GOT3 (cell line): Measurements from ENCODE around the gene LGR4.
A peak's percentile ranks its signal among the peaks of the same experiment; 100 is the strongest.
"Not testable (repeated sequence)": the region's sequence is repeated elsewhere in the genome, so short reads cannot be mapped to it uniquely, and the experiment has no call there.

Experiments
- DNase-seq: peaks from one replicate; lab custom pipeline; 2025; ENCODE audit warnings: mixed read lengths; lab: John Stamatoyannopoulos, UW

Gene LGR4, protein sequence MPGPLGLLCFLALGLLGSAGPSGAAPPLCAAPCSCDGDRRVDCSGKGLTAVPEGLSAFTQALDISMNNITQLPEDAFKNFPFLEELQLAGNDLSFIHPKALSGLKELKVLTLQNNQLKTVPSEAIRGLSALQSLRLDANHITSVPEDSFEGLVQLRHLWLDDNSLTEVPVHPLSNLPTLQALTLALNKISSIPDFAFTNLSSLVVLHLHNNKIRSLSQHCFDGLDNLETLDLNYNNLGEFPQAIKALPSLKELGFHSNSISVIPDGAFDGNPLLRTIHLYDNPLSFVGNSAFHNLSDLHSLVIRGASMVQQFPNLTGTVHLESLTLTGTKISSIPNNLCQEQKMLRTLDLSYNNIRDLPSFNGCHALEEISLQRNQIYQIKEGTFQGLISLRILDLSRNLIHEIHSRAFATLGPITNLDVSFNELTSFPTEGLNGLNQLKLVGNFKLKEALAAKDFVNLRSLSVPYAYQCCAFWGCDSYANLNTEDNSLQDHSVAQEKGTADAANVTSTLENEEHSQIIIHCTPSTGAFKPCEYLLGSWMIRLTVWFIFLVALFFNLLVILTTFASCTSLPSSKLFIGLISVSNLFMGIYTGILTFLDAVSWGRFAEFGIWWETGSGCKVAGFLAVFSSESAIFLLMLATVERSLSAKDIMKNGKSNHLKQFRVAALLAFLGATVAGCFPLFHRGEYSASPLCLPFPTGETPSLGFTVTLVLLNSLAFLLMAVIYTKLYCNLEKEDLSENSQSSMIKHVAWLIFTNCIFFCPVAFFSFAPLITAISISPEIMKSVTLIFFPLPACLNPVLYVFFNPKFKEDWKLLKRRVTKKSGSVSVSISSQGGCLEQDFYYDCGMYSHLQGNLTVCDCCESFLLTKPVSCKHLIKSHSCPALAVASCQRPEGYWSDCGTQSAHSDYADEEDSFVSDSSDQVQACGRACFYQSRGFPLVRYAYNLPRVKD

DNA sequence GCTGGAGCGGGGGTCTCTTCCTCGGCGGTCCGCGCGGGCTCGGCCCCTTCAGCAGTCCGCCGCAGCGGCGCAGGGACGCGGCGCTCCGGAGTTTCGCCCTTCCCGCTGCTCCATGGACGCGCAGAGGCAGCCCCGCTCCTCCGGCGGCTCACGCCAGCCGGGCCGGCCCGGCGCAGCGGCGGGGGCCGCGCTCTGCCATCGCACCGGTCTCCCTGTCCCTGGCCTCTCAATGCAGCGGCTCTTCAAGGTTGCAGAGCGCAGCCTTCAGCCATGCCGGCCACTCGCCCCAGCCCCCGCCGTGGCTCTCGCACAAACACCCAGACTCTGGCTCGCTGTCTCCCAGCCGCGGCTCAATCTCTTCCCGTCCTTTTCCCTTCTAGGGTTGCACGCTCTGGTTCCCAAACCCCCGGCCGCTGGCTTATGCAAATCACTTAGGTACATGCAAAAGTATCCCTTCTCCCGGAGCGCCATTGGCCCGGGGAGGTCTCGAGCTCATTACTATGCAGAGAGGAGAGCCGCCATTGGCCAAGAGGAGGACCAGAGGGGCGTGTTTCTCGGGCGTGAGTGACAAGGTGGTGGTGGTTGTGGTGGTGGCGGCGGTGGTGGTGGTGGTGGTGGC lies at the start of gene LGR4:
LGR4 (minus strand) TSS at position 393 of the 619 bp plus-strand sequence. CDS start 488 bp downstream, outside the sequence.
- DNase-seq = peak; percentile 24

GRCh38 chr11:27520226-27520625 lies 47.6 kb upstream of the LGR4 start:
- DNase-seq = no peak

- DNase-seq = no peak
Observed at GRCh38 chr11:27518518-27518917, 45.9 kb upstream of the LGR4 start.

DNA sequence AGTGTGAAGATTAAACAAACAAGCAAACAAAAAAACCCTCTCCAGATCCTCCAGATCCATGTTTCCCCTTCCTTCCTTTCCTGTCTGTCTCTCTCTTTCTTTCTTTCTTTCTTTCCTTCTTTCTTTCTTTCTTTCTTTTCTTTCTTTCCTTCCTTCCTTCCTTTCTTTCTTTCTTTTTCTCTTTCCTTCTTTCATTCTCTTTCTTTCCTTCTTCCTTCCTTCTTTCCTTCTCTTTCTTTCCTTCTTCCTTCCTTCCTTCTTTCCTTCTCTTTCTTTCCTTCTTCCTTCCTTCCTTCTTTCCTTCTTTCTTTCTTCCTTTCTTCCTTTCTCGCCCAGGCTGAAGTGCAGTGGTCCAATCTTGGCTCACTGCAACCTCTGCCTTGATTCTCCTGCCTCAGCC lies 44.9 kb upstream of the LGR4 start:
- DNase-seq = not testable (repeated sequence)

DNA sequence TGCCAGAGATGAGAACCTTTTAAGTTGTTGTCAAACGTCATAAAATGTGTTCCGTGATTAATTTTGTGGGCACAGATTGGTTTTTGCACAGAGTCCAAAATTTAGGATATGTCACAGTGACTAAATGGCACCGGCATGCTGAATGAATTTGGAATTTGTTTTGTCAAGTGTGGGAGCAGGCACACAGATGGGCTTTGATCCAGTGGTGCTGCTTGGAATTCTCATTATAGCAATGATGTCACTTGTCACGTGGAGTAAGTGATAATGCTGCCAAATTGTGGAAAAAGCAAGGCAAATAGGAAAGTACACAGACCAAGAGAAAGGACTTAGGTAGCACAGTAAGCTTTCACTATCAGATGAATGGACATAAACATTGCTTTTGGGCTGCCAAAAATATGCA lies 42.0 kb upstream of the LGR4 start:
- DNase-seq = no peak

GRCh38 chr11:27514076-27514475 lies 41.5 kb upstream of the LGR4 start:
- no peak for DNase-seq

- no peak for DNase-seq
Observed at GRCh38 chr11:27513389-27513788, 40.8 kb upstream of the LGR4 start.

GRCh38 chr11:27512238-27512637 lies 39.6 kb upstream of the LGR4 start:
- DNase-seq = no peak

GRCh38 chr11:27509908-27510307 lies 37.3 kb upstream of the LGR4 start:
- no peak for DNase-seq

DNA sequence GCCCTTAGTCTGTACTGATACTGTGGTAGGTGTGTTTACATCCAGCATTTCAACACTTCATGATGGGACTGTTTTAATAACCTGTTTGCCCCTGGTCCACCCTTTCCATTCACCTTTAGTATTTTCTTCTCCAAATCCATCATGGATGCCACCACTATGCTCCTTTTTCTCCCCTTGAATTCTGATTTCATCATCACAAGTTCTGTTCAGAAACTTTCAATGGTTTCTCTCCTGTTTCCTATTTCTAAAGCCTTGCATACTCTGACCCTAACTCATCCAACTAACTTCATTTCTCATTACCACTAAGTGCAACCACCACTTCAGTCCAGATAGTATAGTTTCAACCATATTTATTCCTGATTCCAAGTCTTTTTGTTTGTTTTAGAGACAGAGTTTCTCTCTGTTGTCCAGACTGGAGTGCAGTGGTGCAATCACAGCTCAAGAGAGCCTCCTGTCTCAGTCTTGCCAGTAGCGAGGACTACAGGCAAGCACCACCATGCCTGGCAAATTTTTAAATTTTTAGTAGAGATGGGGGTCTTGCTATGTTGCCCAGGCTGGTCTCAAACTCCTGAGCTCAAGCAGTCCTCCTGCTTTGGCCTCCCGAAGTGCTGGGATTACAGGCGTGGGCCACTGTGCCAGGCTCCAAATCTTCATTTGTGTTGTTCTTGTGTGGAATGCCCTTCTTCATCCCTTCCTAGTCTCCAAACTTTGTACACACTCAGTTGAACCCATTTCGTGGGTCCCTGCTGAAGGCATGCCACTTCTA lies 35.1 kb upstream of the LGR4 start:
- no peak for DNase-seq

DNA sequence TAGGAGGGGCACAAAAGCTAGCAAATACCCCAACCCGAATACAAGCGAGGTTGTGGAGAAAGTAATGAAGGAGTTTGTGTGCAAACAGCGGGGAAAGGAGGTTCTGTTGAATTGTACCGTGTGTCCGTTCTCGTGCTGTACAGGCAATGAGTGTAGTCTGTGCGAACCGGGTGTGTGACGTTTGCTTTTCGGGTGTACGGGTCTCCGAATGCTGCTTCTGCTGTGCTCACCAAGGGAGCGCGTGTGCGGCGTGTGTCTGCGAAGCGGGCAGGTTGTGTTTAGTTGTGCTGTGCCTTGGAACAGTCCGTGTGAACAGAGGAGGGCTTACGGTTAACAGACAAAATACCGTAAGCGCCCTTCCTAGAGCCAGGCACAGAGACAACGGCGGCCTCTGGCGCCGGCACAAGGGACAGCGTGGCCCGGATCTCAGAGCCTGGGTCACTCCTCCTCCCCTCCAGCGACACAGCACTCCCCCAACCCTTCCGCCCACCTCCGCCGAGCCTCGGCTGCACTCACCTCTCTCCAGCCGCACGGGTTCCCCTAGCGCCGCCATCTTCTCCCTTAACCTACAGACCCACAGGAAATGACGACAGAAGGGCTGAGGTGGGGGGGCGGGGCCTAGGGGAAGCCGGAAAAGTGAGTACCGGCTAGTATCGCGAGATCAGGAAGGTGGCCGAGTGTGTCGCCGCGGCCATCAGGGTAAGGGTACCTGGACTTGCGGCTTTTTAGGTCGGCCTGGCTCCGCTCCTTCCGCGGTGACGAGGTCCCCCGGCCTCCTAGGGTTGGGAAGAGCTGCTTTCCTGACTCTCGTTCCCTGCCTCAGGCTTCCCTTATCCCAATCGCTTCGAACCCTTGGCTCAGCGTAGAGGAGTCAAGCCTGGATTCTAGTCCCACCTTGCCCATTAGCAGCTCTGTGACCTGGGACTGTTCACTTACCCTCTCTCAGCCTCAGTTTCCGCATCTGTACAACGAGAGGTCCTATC lies 33.9 kb upstream of the LGR4 start, which contains the start of gene LIN7C:
LIN7C (minus strand) TSS at position 570 of the 983 bp plus-strand sequence; CDS start at position 553, 17 bp downstream.
- peak; percentile 79 for DNase-seq

- no peak for DNase-seq
Observed at GRCh38 chr11:27505781-27506180, 33.2 kb upstream of the LGR4 start.

DNA sequence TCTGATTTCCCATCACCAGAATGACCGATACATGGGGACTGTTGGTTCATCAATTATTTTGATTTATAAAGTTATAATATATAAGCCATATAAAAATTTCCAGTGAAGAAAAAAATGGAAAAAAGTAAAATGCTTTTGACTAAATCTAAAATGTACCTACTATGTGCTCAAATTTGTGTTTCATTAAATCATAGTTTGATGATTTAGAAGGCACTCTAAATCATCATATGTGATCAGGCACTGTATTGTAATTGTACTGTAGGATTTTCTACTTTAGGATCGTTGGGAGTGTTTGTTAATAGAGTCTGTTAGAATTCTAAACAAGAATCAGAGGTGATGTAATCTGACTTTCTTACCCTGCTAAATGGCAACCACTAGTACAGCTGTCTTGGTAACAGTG lies 31.6 kb upstream of the LGR4 start:
- no peak for DNase-seq

- no peak for DNase-seq
Observed at GRCh38 chr11:27501100-27501499, 28.5 kb upstream of the LGR4 start.

- DNase-seq = no peak
Observed at GRCh38 chr11:27497911-27498310, 25.3 kb upstream of the LGR4 start.

GRCh38 chr11:27497284-27497866 lies 24.8 kb upstream of the LGR4 start:
- DNase-seq = no peak

DNA sequence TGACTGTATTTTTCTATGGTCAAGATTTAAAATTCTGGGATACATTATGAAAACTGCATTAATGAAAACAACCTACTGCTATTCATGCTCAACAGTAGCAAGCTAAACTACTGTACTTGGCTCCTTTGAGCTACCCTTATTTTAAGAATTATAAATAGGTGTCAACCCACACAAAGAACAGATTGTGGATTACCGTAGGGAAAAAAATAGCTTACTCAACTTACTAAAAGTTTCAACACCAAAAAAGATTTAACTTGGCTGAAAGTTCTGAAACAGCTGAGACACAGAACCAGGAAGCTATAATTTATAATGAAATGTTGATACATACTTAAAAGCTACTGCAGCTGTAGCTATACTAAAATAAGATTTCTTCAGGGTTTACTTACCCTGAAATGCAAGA lies 23.9 kb upstream of the LGR4 start:
- no peak for DNase-seq

DNA sequence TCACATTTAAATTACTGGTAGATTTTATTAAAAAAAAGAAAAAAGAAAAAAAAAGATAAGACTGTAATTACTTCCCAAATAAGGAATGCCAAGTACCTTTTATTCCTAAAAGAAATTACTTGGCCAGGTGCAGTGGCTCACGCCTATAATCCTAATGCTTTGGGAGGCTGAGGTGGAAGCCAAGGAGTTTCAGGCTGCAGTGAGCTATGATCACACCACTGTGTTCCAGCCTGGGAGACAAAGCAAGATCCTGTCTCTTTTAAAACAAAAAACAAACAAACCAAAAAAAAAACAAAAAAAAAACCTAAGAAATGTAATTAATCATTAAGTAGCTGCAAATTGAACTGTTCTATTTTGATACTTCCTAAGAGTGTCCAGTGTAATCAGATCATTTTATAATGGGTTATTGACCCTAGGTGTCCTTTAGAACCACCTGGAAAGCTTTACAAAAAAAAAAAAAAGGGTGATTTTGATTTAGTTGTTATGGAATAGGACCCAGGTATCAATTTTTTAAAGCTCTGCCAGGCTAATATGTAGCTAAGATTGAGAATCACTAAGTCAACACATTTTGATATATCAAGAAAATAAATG lies 23.2 kb upstream of the LGR4 start:
- DNase-seq = no peak

DNA sequence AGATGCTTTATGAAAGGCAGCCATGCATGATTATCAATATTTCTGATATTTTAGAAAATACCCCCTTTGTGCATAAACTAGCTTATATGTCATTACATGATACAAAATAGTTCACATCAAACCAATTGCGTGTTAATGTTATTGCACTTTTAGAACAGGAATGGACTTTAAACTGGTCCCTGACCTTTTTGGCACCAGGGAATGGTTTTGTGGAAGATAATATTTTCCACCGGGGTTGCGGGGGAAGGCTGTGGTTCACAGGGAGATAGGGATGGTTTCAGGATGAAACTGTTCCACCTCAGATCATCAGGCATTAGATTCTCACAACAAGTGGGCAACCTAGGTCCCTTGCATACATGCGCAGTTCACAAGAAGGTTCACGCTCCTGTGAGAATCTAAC lies 16.5 kb upstream of the LGR4 start:
- no peak for DNase-seq

DNA sequence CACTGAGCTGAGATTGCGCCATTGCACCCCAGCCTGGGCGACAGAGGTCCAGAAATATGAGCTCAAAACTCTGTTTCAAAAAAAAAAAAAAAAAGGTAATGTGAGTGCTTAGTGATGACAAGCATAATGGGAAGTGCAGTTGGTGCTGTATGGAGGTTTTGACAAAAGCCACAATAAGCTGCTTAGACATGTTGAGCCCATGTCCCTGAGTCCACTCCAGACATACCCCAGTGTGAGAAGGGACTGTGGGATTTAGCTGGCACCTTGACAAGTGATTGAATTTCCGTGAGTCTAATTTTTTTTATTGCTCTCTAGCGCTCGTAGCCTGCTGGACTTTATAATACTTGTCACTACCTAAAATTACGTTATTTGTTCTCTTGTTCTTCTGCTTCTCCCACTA lies 15.1 kb upstream of the LGR4 start:
- no peak for DNase-seq
